Aorta (tissue), 5 donors: ENCODE data around the gene PLEKHG3. TPM values are rescaled to one million over a fixed set of nuclear protein-coding genes. Genes with fewer than 3 reads are reported as not detected.
A peak's percentile ranks its signal among the peaks of the same experiment; 100 is the strongest.
"Not testable (repeated sequence)": the region's sequence is repeated elsewhere in the genome, so short reads cannot be mapped to it uniquely, and the experiment has no call there.

Experiments
- ATAC-seq: fragments of 200-7000 bp; cut with Tn5 transposase; one replicate; pipeline ENCODE4 v1.9.1; 2022; ENCODE audit warnings: moderate library complexity; ENCODE audit not compliant: low FRiP score
- DNase-seq, 2 donors: peaks; one replicate each; pipeline ENCODE4 v3.0.0-alpha.2; 2020
- H3K27ac ChIP-seq, 2 donors: one replicate each; pipeline ENCODE4 v1.5.1; 2013; ENCODE audit warnings: low read length in 2 of 2, mild to moderate bottlenecking in 2 of 2, moderate library complexity in 2 of 2, control low read depth in 1 of 2, inconsistent platforms in 1 of 2, low read depth in 1 of 2
- H3K27me3 ChIP-seq, 2 donors: one replicate each; pipeline ENCODE4 v1.6.1; 2013; ENCODE audit warnings: control low read depth in 1 of 2, low read length in 1 of 2, mild to moderate bottlenecking in 1 of 2, moderate library complexity in 1 of 2; ENCODE audit not compliant: insufficient read depth in 2 of 2, control insufficient read depth in 1 of 2
- H3K36me3 ChIP-seq, 2 donors: one replicate each; pipeline ENCODE4 v1.6.1; 2013; ENCODE audit warnings: control low read depth in 1 of 2, low read length in 1 of 2, mild to moderate bottlenecking in 1 of 2; ENCODE audit not compliant: insufficient read depth in 2 of 2, control insufficient read depth in 1 of 2
- H3K4me1 ChIP-seq, 2 donors: one replicate each; pipeline ENCODE4 v1.6.1; 2013; ENCODE audit warnings: low read length in 2 of 2, control low read depth in 1 of 2, mild to moderate bottlenecking in 1 of 2, moderate library complexity in 1 of 2; ENCODE audit not compliant: insufficient read depth in 2 of 2, control insufficient read depth in 1 of 2
- H3K4me3 ChIP-seq, 2 donors: one replicate each; pipeline ENCODE4 v1.5.1; 2013; ENCODE audit warnings: low read length in 2 of 2, control low read depth in 1 of 2, mild to moderate bottlenecking in 1 of 2
- H3K9me3 ChIP-seq: one replicate; pipeline ENCODE4 v1.6.1; 2013; ENCODE audit warnings: mild to moderate bottlenecking, low read length; ENCODE audit not compliant: control insufficient read depth
- WGBS, 2 donors: extraction: QIAGEN DNeasy Blood & Tissue Kit; methylation state at CpG; one replicate each; pipeline ENCODE4 v1.1.7; 2013; 5-methylcytosine and 5-hydroxymethylcytosine counted together
- intact Hi-C, 2 donors: fragments of 100-400 bp; cut with DNase I; formaldehyde crosslinking; loops; one replicate each; pipeline versions ENCODE4 v1.14.2 to v1.15.0; 2022
- polyA plus RNA-seq, 2 donors: library from polyadenylated mRNA; stranded (reverse); fragments of 200-250 nt; gene quantifications; one replicate each; pipeline ENCODE4 v1.2.3, GENCODE V29; 2013
- total RNA-seq, 2 donors: library from RNA; stranded (reverse); fragmentation: NEBNext Ultra II Directional; extraction: Animal tissue kit (Norgen Biotek cat#: 25700); gene quantifications; one replicate each; pipeline ENCODE4 v1.2.1, GENCODE V29; 2021
- donor health status: healthy with polysubstance abuse.
- donor health status: Bipolar disorder and iron deficiency.
- donor health status: DM: no; HTN: no; CAD: no.
- donor health status: DM: no; HTN: no; CAD: no.
- donor health status: DM: yes; HTN: yes; CAD: no.

Gene PLEKHG3
- total and polyA plus RNA-seq, 4 donors: 10.9 to 82.9 (median 48.2) TPM

GRCh38 chr14:64682843-64683242, 21.4 kb upstream of the PLEKHG3 start:
- no peaks in the 10 kb centered on the region for H3K27me3 ChIP-seq
- H3K4me3 ChIP-seq: no peak overlapping the region
- no peak for DNase-seq
- intact Hi-C loops: loop anchor here in 1 of 2 donors (2.0 kb wide), 1 partner anchor 22 kb away; the partner anchor contains the start of gene PLEKHG3
- no peaks in the 10 kb centered on the region for H3K9me3 ChIP-seq
- no peaks in the 10 kb centered on the region for H3K36me3 ChIP-seq
- no peak for ATAC-seq
- WGBS, 2 donors: 45 to 61% methylated on average over 5 of the region's 5 CpGs
- H3K4me1 ChIP-seq: no peaks in the 10 kb centered on the region
- H3K27ac ChIP-seq: peak overlapping the region; percentile 71 to 93

- DNase-seq: no peak
- Histone ChIP-seq H3K9me3 (no peaks in the 10 kb centered on the region), H3K4me1 (no peaks in the 10 kb centered on the region), H3K36me3 (no peaks in the 10 kb centered on the region), H3K27ac (peak overlapping the region in 1 of 2 donors; percentile 49), H3K4me3 (no peak overlapping the region), H3K27me3 (no peaks in the 10 kb centered on the region)
- no peak for ATAC-seq
- intact Hi-C loops: loop anchor here in 1 of 2 donors (2.0 kb wide), 1 partner anchor 22 kb away; the partner anchor contains the start of gene PLEKHG3
- WGBS, 2 donors: 47 to 57% methylated on average over 14 to 15 of the region's 15 CpGs
Observed at GRCh38 chr14:64683264-64683663, 21.0 kb upstream of the PLEKHG3 start.

- ATAC-seq (no peak), DNase-seq (no peak)
- Histone ChIP-seq H3K36me3 (no peaks in the 10 kb centered on the region), H3K27ac (no peak overlapping the region), H3K4me1 (no peaks in the 10 kb centered on the region), H3K9me3 (no peaks in the 10 kb centered on the region), H3K27me3 (no peaks in the 10 kb centered on the region), H3K4me3 (no peak overlapping the region)
- intact Hi-C loops: no loop called here
- WGBS, 2 donors: 82 to 85% methylated on average over 6 of the region's 6 CpGs
Observed at GRCh38 chr14:64684091-64684490, 20.1 kb upstream of the PLEKHG3 start.

GRCh38 chr14:64685371-64686281, 18.6 kb upstream of the PLEKHG3 start:
- Histone ChIP-seq H3K9me3 (no peaks in the 10 kb centered on the region), H3K27ac (no peak overlapping the region), H3K36me3 (no peaks in the 10 kb centered on the region), H3K4me1 (no peaks in the 10 kb centered on the region), H3K27me3 (no peaks in the 10 kb centered on the region), H3K4me3 (no peak overlapping the region)
- ATAC-seq (no peak), DNase-seq (no peak)
- WGBS, 2 donors: 76 to 78% methylated on average over 10 of the region's 10 CpGs
- intact Hi-C loops: no loop called here

GRCh38 chr14:64686282-64686615, 18.0 kb upstream of the PLEKHG3 start:
- Histone ChIP-seq H3K9me3 (no peaks in the 10 kb centered on the region), H3K36me3 (no peaks in the 10 kb centered on the region), H3K27me3 (no peaks in the 10 kb centered on the region), H3K4me3 (no peak overlapping the region), H3K4me1 (no peaks in the 10 kb centered on the region), H3K27ac (no peak overlapping the region)
- intact Hi-C loops: no loop called here
- ATAC-seq: no peak
- DNase-seq: no peak
- 75 to 78% methylated on average over 7 of the region's 7 CpGs for WGBS, 2 donors

GRCh38 chr14:64688031-64688430, 16.2 kb upstream of the PLEKHG3 start:
- no peak for ATAC-seq
- no peak overlapping the region for H3K4me3 ChIP-seq
- no peak for DNase-seq
- no peaks in the 10 kb centered on the region for H3K27me3 ChIP-seq
- H3K4me1 ChIP-seq: no peaks in the 10 kb centered on the region
- H3K36me3 ChIP-seq: no peaks in the 10 kb centered on the region
- intact Hi-C loops: no loop called here
- 85 to 86% methylated on average over 2 of the region's 2 CpGs for WGBS, 2 donors
- H3K27ac ChIP-seq: no peak overlapping the region
- H3K9me3 ChIP-seq: no peaks in the 10 kb centered on the region

- intact Hi-C loops: no loop called here
- no peak for DNase-seq
- no peak overlapping the region for H3K27ac ChIP-seq
- no peaks in the 10 kb centered on the region for H3K4me1 ChIP-seq
- no peaks in the 10 kb centered on the region for H3K27me3 ChIP-seq
- H3K4me3 ChIP-seq: no peak overlapping the region
- no peaks in the 10 kb centered on the region for H3K9me3 ChIP-seq
- no peaks in the 10 kb centered on the region for H3K36me3 ChIP-seq
- ATAC-seq: no peak
- 81 to 84% methylated on average over 7 of the region's 7 CpGs for WGBS, 2 donors
Observed at GRCh38 chr14:64688811-64689281, 15.4 kb upstream of the PLEKHG3 start.

GRCh38 chr14:64689289-64689688, 14.9 kb upstream of the PLEKHG3 start:
- 83 to 89% methylated on average over 3 of the region's 3 CpGs for WGBS, 2 donors
- intact Hi-C loops: no loop called here
- no peak for ATAC-seq

GRCh38 chr14:64690607-64691006, 13.6 kb upstream of the PLEKHG3 start:
- H3K36me3 ChIP-seq, H3K9me3 ChIP-seq, DNase-seq, H3K27me3 ChIP-seq, ATAC-seq, H3K4me1 ChIP-seq, H3K27ac ChIP-seq, H3K4me3 ChIP-seq, intact Hi-C loops: not testable (repeated sequence)
- 89 to 90% methylated on average over 6 of the region's 6 CpGs for WGBS, 2 donors

More at GRCh38 chr14:64689289-64689688, 14.9 kb upstream of the PLEKHG3 start:
- Histone ChIP-seq H3K9me3 (no peaks in the 10 kb centered on the region), H3K36me3 (no peaks in the 10 kb centered on the region), H3K4me3 (no peak overlapping the region), H3K27me3 (no peaks in the 10 kb centered on the region), H3K4me1 (peaks cover 0 to 3% of the 10 kb centered on the region in 2 donors), H3K27ac (no peak overlapping the region)
- DNase-seq: no peak
